HG03558 (cell line): ENCODE measurements around the gene JAZF1.

Experiments used
- ATAC-seq: cut with Tn5 transposase; IDR thresholded peaks from one replicate; pipeline ENCODE4 v1.9.1; 2021; ENCODE audit warnings: moderate number of reproducible peaks; ENCODE audit not compliant: unreplicated experiment; ENCODE audit errors: extremely low read depth

Gene JAZF1

DNA sequence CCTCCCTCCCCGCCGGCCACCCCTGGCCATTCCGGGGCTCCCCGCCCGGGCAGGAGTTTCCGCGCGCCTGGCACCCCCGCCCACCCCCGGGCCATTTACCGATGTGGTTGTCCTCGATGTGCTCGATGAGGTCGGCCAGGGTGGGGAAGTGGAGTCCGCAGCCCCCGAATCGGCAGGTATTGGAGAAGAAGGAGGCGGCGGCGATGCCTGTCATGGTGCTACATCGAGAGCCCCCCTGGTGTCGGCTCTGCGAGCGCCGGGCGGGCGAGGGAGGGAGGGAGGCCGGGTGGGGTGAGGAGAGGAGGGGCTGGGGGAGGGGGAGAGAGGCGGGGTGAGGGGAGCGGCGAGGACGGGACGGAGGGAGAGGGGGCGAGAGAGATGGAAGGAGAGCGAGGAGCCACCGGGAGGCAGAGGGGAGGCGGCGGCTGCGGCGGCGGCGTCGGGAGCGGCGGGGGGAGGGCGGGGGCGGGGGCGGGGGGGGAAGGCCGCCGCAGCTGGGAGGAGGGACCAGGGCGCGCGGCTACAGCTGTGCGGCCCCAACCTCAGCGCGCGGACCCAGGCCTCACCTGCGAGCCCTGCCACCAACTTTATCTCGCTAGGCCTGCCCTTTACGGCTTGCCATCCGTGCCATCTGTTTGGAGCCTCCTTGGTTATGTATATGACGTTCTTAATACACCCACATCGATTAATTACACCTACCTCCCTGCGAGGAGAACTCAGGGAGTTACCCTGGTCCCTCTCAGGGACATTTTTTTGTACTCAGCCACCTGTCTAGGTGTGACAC lies at the start of gene JAZF1:
TSS of gene JAZF1 (minus strand) at position 432 of the 784 bp plus-strand sequence.
- ATAC-seq = no peak

DNA sequence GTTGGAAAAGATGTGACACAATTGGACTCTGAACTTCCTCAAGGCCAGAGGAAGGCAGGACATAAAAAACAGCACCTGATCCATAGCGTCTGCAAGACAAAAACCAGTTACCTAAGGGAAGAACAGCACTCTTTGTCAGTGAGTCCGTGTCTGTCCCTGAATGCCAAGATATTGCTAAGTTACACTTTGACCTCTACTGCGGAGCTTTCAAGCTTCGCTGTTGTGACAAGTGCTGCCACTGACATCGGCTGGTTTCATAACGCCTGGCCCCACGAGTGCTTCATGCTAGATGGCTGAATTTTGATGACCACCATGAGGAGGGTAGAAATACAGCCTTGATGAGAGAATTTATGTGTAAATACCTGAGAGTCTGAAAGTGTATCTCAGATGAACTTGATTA lies 49.7 kb upstream of the JAZF1 start:
- ATAC-seq = no peak

DNA sequence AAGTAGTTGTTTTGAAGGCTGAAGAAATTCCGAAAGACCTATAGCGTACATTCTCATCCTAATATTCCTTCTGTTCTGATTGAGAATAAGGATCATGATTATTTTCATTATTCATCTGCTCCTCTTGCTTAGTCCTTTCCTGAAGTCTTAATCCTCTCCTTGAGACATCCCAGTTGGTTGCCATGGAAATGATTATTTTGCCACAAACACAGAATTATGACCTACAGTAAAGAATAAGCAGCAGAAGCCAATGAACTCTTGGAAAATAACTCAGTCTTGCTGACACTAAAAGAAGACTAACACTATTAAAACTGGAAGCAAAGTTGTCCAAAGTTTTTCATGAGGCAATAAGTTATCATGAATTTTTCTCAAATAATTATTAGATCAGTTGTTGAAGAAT lies 47.8 kb upstream of the JAZF1 start:
- ATAC-seq = no peak

DNA sequence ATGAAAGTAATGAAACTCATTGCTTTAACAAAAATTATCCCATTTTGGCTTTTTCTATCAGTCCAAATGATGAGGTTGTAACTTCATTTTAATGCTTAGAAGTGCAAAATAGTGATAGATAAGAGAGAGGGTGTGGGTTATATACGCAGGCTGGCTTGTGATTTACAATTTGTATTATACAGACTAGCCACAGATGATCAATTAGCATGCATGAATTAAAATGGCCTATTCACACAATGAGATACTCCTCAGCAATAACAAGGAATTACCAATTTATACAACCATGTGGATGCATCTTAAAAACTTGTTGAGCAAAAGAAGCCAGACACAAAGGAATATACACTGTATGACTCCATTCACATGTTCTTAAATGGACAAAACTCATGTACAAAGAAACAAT lies 45.4 kb upstream of the JAZF1 start:
- ATAC-seq = no peak

DNA sequence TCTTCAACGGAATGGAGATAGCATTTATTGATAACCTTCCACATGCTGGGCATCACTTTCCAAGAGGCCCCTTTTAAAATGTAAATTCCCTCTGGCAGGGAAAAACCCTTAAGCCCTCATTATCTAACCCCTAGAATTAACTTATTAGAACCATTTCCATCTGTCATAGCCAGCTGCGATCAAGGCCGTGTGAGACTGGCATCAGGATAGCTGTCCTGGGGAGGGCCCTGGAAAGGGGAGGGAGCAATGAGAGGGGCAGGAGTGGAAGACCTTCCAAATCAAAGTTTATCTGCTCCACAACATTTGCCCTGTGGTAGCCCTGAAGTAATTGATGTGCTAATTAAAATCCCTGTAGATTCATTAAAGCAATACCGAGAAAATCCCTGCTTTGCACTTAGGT lies 45.0 kb upstream of the JAZF1 start:
- ATAC-seq = no peak

DNA sequence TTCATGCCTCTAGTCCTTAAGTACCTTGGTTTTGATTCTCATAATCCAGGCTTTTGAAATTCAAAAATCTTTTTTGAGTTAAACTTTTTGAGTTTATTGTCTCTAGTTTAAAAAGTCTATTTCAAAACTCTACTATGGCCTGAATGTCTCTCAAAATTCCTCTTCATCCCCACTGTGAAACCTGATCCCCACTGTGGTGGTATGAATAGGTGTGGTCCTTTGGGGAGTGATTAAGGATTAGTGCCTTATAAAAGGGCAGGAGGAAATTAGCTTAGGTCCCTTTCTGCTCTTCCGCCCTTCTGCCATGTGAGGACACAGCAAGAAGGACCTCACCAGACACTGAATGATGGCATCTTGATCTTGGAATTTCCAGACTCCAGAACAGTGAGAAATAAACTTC lies 44.1 kb upstream of the JAZF1 start:
- ATAC-seq = no peak

DNA sequence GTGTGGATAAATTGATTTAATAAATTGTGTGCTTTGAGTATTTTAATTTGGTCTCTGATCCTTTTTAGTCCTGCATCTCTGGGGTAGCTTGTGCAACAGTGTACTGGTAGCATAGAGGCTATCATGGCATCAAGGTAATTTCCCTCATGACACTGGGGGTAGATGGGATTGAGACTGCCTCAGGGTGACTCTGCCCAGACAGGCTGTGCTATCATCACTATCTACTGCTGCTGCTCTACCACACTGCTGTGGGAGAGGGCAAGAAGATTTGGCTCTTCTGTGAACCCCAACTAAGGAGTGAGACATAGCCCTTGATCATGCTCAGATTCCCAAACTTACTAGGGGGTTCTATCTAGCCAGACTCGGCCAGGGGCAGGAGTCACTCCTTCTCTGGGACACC lies 43.6 kb upstream of the JAZF1 start:
- ATAC-seq = no peak

DNA sequence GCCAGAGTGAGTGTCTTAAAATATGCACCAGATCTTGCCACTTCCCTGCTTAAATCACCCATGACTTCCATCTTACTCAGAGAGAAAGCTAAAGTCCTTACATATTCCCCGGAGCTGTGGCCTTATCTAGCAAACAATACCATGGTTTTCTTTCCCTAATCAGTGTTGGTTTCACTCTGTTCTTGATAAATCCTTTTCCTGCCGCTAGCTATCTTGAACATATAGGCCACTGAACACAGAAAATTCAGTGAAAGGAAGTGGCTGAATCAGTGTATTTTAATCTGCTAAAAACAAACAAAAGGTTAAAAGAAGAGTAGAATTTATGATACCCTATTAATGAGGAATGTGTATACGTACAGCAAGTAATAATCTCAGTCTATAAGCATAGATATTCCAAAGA lies 42.0 kb upstream of the JAZF1 start:
- no peak for ATAC-seq

DNA sequence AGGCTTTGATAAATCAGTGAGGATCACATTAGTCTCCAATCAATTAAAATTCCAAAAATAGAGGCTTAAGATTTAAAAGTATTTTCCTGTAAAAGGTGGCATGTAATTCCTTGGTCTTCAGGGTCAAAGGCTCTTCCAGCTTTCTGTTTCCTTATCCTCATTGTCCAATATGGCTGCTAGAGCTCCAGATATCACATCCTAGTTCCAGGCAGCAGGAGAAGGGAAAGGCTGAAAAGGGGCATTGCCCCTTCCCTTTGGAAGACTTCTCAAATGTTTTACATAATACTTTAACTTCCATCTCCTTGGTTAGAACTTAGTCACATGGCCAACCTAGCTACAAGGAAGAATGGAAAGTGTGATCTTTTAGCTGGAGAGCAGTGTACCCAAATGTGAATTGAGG lies 39.2 kb upstream of the JAZF1 start:
- no peak for ATAC-seq

DNA sequence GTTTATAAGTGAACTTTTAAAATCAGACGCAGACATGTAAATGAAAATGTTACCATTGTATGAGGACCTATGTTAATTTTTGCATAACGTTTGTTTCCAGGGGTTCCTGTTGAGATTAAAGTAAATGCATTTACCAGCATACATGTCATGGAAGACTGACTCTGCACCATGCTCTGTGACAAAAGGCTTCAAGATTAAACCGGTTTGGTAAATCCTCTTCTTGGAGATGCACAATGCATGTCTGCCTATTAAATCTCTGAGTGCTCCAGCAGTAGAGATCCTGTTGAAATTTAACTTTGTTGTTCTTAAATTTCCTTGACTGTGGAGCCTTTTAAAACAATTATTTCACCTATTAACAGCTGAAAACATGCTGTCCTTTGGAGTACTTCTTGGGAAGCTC lies 36.5 kb upstream of the JAZF1 start:
- ATAC-seq = no peak

DNA sequence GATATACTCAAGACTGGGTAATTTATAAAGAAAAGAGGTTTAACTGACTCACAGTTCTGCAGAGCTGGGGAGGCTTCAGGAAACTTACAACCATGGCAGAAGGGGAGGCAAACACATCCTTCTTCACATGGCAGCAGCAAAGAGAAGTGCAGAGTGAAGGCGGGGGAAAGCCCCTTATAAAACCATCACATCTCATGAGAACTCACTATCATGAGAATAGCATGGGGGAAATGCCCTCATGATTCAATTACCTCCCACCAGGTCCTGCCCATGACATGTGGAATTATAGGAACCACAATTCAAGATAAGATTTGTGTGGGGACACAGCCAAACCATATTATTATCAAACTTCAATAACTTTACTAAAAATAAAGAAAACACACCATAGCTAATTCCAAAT lies 30.4 kb upstream of the JAZF1 start:
- ATAC-seq = no peak

DNA sequence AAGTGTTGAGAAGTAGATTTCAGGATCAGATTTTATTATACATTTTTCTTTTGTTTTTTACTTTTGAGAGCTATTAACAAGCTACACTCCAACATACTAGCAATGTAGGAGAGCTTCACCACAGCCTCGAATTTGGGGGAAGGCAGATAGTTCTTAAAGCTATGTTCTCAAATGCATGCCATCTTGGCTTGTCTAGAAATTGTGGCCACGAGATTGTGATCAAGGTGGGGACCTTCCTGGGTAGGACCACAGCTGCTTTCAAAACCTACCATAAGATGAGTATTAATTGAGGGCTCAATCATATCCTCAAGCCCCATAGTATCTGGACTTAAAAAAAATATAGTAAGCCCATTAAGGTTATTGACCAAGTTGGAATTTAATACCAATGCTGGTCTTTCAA lies 27.9 kb upstream of the JAZF1 start:
- no peak for ATAC-seq

DNA sequence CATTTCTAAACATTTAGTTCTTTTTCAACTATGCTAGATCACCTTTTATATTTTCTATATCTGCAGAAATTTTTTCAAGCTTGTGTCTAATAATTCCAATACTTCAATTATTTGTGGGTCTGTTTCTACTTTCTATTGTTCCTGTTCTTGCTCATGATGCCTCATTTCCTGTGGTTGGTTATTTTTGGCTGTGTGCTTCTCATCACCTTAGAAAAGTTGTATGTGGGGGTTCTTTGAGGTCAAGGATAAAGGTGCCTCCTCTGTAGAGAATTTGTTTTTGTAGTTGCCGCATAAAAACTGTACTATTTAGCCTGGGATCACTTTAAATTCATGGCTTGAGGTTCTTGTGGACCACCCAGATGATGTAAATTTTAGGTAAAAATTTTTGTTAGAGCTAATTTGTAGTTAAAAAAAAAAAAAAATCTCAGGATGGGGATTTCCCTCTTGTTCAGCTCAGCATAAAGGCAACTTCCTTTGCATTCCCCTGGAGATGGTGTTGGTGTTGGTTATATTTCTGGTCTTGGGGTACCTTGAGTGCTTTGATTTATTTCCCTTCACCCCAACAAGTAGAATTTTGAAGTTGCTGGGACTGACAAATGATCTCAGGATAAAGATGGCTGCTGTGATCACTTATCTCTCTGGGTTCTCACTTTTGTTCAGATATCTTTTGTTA lies 27.0 kb upstream of the JAZF1 start:
- peak; percentile 75 for ATAC-seq

DNA sequence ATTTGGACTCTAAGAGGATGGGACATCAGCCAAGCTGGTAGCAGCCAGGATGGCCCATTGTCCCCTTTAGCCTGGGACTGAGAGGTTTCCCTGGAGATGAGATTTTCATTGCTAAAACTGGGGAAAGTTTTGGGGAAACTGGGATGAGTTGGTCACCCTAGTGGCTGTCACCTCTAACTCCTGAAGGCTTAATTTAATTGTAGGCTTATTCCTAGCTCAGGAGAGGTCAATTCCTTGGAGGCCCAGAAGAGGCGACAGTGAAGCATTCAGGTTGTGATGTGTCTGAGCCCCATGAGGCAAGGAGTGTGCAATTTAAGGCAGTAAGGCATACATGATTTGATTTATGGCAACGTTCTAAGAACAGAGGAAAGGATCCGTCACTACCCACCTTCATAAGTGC lies 24.9 kb upstream of the JAZF1 start:
- no peak for ATAC-seq

DNA sequence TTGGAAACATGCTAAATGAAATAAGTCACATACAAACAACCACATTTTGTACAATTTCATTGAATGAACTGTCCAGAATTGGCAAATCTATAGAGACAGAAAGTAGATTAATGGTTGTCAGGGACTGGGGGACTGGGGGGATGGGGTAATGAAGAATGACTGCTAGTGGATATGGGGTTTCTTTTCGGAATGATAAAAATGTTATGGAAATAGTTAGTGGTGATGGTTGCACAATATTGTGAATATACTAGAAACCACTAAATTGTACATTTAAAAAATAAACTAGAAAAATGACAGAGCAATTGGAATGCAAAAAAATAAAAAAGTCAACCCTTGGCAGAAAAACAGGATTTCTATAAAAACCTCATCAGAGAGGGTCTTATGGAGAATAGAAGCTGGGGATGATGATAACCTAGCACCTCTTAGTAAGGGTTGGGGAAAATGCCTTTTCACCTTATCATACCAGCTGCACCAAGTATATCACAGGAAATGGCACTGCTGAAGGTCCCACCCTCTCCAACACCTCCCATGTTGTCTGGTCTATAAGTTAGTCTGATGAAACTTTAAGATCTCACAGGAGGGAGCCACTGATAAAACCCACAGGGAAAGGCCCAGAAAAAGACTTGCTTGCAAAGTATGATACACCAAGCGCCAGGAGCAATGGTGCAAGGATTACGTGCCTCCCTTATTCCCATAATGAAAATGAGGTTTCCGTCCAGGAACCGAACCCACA lies 23.1 kb upstream of the JAZF1 start:
- no peak for ATAC-seq

DNA sequence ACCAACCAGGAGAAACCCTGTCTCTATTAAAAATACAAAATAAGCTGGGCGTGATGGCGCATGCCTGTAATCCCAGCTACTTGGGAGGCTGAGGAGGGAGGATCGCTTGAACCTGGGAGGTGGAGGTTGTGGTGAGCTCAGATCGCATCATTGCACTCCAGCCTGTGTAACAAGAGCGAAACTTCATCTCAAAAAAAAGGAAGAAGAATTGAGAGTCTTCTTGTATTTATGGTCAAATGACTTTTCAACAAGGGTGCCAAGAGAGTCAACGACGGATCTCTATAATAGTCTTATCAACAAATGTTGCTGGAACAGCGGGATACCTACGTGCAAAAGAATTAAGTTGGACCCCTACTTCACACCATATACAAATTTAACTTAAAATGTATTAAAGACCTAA lies 21.6 kb upstream of the JAZF1 start:
- no peak for ATAC-seq

DNA sequence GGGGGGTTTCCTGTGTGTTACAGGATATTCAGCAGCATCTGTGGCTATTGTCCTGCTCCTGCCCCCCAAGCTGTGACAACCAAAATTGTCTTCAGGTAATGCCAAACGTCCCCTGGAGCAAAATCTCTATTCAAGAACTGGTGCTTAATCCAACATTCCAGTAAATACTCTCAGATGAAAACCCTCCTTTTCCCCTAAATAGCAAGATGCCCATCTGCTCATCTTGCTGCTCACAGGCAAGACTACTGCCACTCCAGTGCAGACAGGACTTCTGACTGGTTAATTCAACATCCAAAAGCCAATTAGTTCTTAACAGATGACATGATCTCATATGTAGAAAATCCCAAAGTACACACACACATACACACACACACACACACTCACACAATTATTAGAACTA lies 20.5 kb upstream of the JAZF1 start:
- ATAC-seq = no peak

DNA sequence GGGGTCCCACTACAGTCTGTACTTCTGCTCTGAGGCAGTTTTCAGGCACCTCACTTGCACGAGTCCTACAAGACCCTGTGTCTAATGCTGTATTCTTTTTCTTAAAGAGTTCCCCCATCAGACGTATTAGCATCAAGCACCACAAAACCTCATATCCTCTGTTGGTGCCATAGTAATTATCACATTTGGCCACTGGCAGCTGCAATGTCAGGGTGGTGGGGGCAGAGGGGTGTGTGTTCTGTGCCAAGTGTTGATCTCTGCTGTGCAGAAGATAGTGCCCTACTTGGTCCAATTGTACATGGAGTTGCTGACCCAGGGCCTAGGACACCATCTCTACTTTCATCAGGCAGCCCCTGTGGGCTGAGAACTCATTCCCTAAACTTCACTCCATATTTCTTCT lies 20.0 kb upstream of the JAZF1 start:
- ATAC-seq = no peak

DNA sequence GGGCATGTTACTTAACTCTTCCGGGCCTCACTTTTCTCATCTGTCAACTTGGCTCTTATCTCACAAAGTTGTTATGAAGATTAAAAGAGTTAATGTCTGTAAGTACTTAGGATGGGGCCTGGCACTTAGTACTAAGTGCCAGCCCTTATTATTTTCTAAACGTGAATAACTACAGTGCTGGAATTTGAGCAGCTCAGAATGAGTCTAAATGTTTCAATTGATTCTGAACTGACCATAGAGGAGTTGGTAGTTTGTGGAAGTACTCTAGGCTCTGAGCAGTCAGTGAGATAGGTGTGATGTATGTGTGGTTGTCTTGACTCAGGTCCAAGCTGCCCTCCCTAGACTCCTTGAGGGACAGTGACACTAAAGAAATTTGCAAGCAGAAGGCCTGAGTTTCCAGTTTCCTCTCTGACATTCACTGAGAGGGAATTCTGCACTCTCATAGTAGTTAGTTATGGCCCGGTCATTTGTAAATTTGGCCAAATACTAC lies 18.5 kb upstream of the JAZF1 start:
- ATAC-seq = no peak

DNA sequence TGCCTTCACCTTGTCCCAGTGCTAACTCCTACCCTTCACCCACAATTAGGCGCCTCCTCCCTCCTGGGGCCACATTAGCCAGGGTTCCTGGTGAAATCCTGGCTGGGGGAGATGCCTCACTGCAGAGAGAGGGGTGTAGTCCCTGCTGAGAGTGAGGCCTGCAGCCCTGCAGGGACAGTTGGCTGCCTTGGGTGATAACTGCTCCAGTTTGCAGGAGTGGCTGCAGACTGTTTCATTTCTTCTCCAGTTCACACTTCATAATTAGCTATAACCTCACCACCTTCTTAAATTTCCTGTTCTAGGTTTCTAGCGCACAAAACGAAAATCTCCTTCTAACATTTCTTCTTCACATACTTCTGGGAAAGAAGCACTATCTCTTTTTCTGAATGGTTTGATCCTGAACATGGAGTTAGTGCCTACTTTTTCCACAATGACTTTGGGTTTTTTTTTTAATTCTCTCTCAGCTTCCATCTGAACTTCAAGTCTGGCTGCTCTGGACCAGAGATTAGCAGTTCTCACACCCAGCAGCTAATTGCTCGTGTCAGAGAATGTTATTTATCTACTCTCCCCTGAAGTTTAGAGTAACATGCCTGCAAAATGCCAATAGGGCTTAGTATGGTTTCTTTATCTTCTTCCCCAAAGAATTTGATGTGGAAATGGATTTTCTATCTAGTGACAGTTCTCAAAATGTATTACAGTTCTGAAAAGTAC lies 15.5 kb upstream of the JAZF1 start:
- no peak for ATAC-seq
